Spleen (tissue), 7 donors: ENCODE measurements around the gene AMMECR1L.

Source experiments
- POLR2A ChIP-seq, 3 donors: fragments of 450-650 bp; IDR thresholded peaks; one replicate each; pipeline ENCODE4 v1.5.1; 2017; ENCODE audit warnings: antibody characterized with exemption in 3 of 3, mild to moderate bottlenecking in 1 of 3
- POLR2AphosphoS5 ChIP-seq, 3 donors: sonication (generic); formaldehyde crosslinking; IDR thresholded peaks; one replicate each; pipeline ENCODE4 v1.5.1; 2017; ENCODE audit warnings: antibody characterized with exemption in 3 of 3
- TF ChIP-seq, protein P1 (sequence below), 11 experiments: fragments of 200-600 bp in 7 of 11; fragments of 450-650 bp in 4 of 11; sonication (generic) in 4 of 11; IDR thresholded peaks in 8 of 11; conservative IDR thresholded peaks in 3 of 11; 1 replicate in 7 of 11; 2 replicates in 4 of 11; pipeline versions ENCODE4 v1.4.0 to v1.8.0; 2016 to 2021; ENCODE audit warnings: antibody characterized with exemption in 11 of 11, inconsistent platforms in 4 of 11, mild to moderate bottlenecking in 1 of 11
- donor health status: DM: no; HTN: no; CAD: no; lungs with moderate emphysema.
- donor health status: DM: no; HTN: no; CAD: no.
- donor health status: DM: no; HTN: no; CAD: no.

DNA sequence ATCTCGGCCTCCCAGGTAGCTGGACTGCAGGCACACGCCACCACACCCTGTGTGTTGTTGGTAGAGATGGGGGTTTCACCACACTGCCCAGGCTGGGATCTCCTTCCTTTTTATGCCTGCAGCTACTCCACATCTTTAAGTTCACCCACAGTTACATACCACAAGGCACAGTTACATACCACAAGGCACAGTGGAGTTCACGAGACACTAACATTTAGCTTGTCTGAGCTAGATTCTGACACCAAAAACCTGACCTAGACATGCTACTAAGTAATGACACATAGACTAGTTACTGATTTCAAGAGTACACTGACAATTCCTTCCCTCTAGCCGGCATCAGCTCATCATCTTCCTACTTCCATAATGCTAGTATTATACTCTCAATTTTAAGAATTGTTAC, 32.1 kb downstream of the AMMECR1L start:
- TF ChIP-seq, protein P1, sequence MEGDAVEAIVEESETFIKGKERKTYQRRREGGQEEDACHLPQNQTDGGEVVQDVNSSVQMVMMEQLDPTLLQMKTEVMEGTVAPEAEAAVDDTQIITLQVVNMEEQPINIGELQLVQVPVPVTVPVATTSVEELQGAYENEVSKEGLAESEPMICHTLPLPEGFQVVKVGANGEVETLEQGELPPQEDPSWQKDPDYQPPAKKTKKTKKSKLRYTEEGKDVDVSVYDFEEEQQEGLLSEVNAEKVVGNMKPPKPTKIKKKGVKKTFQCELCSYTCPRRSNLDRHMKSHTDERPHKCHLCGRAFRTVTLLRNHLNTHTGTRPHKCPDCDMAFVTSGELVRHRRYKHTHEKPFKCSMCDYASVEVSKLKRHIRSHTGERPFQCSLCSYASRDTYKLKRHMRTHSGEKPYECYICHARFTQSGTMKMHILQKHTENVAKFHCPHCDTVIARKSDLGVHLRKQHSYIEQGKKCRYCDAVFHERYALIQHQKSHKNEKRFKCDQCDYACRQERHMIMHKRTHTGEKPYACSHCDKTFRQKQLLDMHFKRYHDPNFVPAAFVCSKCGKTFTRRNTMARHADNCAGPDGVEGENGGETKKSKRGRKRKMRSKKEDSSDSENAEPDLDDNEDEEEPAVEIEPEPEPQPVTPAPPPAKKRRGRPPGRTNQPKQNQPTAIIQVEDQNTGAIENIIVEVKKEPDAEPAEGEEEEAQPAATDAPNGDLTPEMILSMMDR (IDR thresholded peaks at IDR 0.05 in 8 of 11, conservative IDR thresholded peaks at IDR 0.05 in 3 of 11), result no peak
- TF ChIP-seq POLR2A (IDR thresholded peaks at IDR 0.05) (no peak), POLR2AphosphoS5 (IDR thresholded peaks at IDR 0.05) (no peak)
